Liver (tissue), 9 donors: ENCODE results near the gene SLC1A5. TPM values are rescaled to one million over a fixed set of nuclear protein-coding genes. Genes with fewer than 3 reads are reported as not detected.

ENCODE experiments used
- DNase-seq: peaks from one replicate; pipeline ENCODE4 v3.0.0-alpha.2; 2017; ENCODE audit warnings: low spot score
- H3K27ac ChIP-seq, 2 donors: one replicate each; pipeline ENCODE4 v1.7.0; 2013; ENCODE audit warnings: inconsistent platforms in 2 of 2, low read length in 2 of 2, control low read depth in 1 of 2, low read depth in 1 of 2, mild to moderate bottlenecking in 1 of 2
- H3K27me3 ChIP-seq, 4 donors: one replicate each; pipeline versions ENCODE4 v1.6.1 to v1.7.0; 2013; ENCODE audit warnings: low read length in 3 of 4, inconsistent platforms in 1 of 4, mild to moderate bottlenecking in 1 of 4, moderate library complexity in 1 of 4; ENCODE audit not compliant: control insufficient read depth in 4 of 4, insufficient read depth in 4 of 4
- H3K36me3 ChIP-seq, 4 donors: one replicate each; pipeline versions ENCODE4 v1.6.1 to v1.7.0; 2013; ENCODE audit warnings: low read length in 3 of 4, mild to moderate bottlenecking in 3 of 4, low read depth in 1 of 4, moderate library complexity in 1 of 4; ENCODE audit not compliant: control insufficient read depth in 4 of 4, insufficient read depth in 3 of 4
- H3K4me1 ChIP-seq, 4 donors: one replicate each; pipeline versions ENCODE4 v1.6.1 to v1.7.0; 2013; ENCODE audit warnings: low read length in 3 of 4, mild to moderate bottlenecking in 3 of 4, moderate library complexity in 1 of 4; ENCODE audit not compliant: control insufficient read depth in 4 of 4, insufficient read depth in 4 of 4
- H3K4me3 ChIP-seq, 3 donors: one replicate each; pipeline versions ENCODE4 v1.6.1 to v1.7.0; 2013; ENCODE audit warnings: low read length in 3 of 3, control low read depth in 1 of 3, low read depth in 1 of 3, mild to moderate bottlenecking in 1 of 3
- H3K9ac ChIP-seq, 2 donors: one replicate each; pipeline ENCODE4 v1.7.0; 2013; ENCODE audit warnings: low read length in 2 of 2, mild to moderate bottlenecking in 2 of 2, moderate library complexity in 2 of 2, control low read depth in 1 of 2, low read depth in 1 of 2
- H3K9me3 ChIP-seq, 4 donors: one replicate each; pipeline versions ENCODE4 v1.6.1 to v1.7.0; 2013; ENCODE audit warnings: low read length in 3 of 4; ENCODE audit not compliant: control insufficient read depth in 4 of 4
- ATF3 ChIP-seq: IDR thresholded peaks from 2 replicates; pipeline ENCODE4 v1.6.1; 2016; ENCODE audit warnings: antibody characterized with exemption
- CTCF ChIP-seq: fragments of 150-350 bp; IDR thresholded peaks from 2 replicates; pipeline ENCODE4 v1.5.1; 2017; ENCODE audit warnings: improper control_type of control experiment, low read depth, low read length; ENCODE audit not compliant: missing input control
- FOXA1 ChIP-seq: IDR thresholded peaks from 2 replicates; pipeline ENCODE4 v1.6.1; 2016; ENCODE audit warnings: antibody characterized with exemption
- FOXA2 ChIP-seq: IDR thresholded peaks from 2 replicates; pipeline ENCODE4 v1.6.1; 2016; ENCODE audit warnings: antibody characterized with exemption
- GABPA ChIP-seq, 2 donors: IDR thresholded peaks in 1 of 2; conservative IDR thresholded peaks in 1 of 2; 2 replicates each; pipeline ENCODE4 v1.6.1; 2016; ENCODE audit warnings: antibody characterized with exemption in 2 of 2, mild to moderate bottlenecking in 1 of 2, moderate library complexity in 1 of 2
- HNF4G ChIP-seq: IDR thresholded peaks from 2 replicates; pipeline ENCODE4 v1.6.1; 2016; ENCODE audit warnings: antibody characterized with exemption
- JUND ChIP-seq, 2 donors: IDR thresholded peaks; 2 replicates each; pipeline ENCODE4 v1.6.1; 2016; ENCODE audit warnings: antibody characterized with exemption in 2 of 2
- MAX ChIP-seq: IDR thresholded peaks from 2 replicates; pipeline ENCODE4 v1.6.1; 2016; ENCODE audit warnings: antibody characterized with exemption
- NR2F2 ChIP-seq: IDR thresholded peaks from 2 replicates; pipeline ENCODE4 v1.6.1; 2016; ENCODE audit warnings: antibody characterized with exemption
- RAD21 ChIP-seq, 2 donors: IDR thresholded peaks; 2 replicates each; pipeline ENCODE4 v1.6.1; 2016; ENCODE audit warnings: antibody characterized with exemption in 2 of 2, mild to moderate bottlenecking in 2 of 2
- REST ChIP-seq: IDR thresholded peaks from 2 replicates; pipeline ENCODE4 v1.6.1; 2016; ENCODE audit warnings: antibody characterized with exemption, mild to moderate bottlenecking
- RXRA ChIP-seq, 2 donors: IDR thresholded peaks; 2 replicates each; pipeline ENCODE4 v1.6.1; 2017 to 2018; ENCODE audit warnings: antibody characterized with exemption in 2 of 2, mild to moderate bottlenecking in 1 of 2
- ZBTB33 ChIP-seq: IDR thresholded peaks from 2 replicates; pipeline ENCODE4 v1.6.1; 2016; ENCODE audit warnings: antibody characterized with exemption
- WGBS: extraction: QIAGEN DNeasy Blood & Tissue Kit; methylation state at CpG from one replicate; pipeline ENCODE4 v1.1.7; 2013; 5-methylcytosine and 5-hydroxymethylcytosine counted together
- polyA plus RNA-seq, 2 donors: library from polyadenylated mRNA; stranded (reverse) in 1 of 2; unstranded in 1 of 2; fragments of 200-250 nt in 1 of 2; fragments of >200 nt in 1 of 2; fragmentation: Nextera tagmentation in 1 of 2; extraction: Ambion mirVana in 1 of 2; gene quantifications; one replicate each; pipeline versions ENCODE4 v1.2.1 to v1.2.3, GENCODE V29; 2013 to 2015
- total RNA-seq, 2 donors: library from RNA; depleted of rRNA; stranded (reverse); fragments of >200 nt; gene quantifications; one replicate each; pipeline ENCODE4 v1.2.3, GENCODE V29; 2014
- donor health status: healthy.
- donor health status: healthy.
- donor health status: healthy.
- donor health status: healthy.
- donor health status: healthy.

SLC1A5 gene
- total and polyA plus RNA-seq, 4 donors = 1.5 to 90.8 (median 6.1) TPM

- TF ChIP-seq RXRA (IDR thresholded peaks at IDR 0.05) (peak in 1 of 2 donors; percentile 15), FOXA1 (no peak)
- peaks cover 18 to 57% (median 29%) of the 10 kb centered on the region in 4 donors for H3K36me3 ChIP-seq
- H3K9ac ChIP-seq = no peak overlapping the region
- no peak overlapping the region for H3K4me3 ChIP-seq
- H3K9me3 ChIP-seq = no peaks in the 10 kb centered on the region
- 70% methylated on average over 14 of the region's 14 CpGs for WGBS
- H3K27ac ChIP-seq = no peak overlapping the region
- H3K27me3 ChIP-seq = no peaks in the 10 kb centered on the region
- peaks cover 0 to 26% (median 14%) of the 10 kb centered on the region in 4 donors for H3K4me1 ChIP-seq
- DNase-seq = no peak
Measured at GRCh38 chr19:46731007-46731501, 57.3 kb downstream of the SLC1A5 start.

- H3K36me3 ChIP-seq = peaks cover 21 to 62% (median 31%) of the 10 kb centered on the region in 4 donors
- no peak for DNase-seq
- no peak overlapping the region for H3K9ac ChIP-seq
- no peaks in the 10 kb centered on the region for H3K27me3 ChIP-seq
- WGBS = 92% methylated on average over 14 of the region's 14 CpGs
- no peak overlapping the region for H3K4me3 ChIP-seq
- no peak overlapping the region for H3K27ac ChIP-seq
- TF ChIP-seq MAX (no peak), NR2F2 (no peak), JUND (IDR thresholded peaks at IDR 0.05) (no peak), GABPA (IDR thresholded peaks at IDR 0.05 in 1 of 2, conservative IDR thresholded peaks at IDR 0.05 in 1 of 2) (no peak), FOXA2 (no peak), HNF4G (no peak), RXRA (IDR thresholded peaks at IDR 0.05) (no peak), REST (no peak), ATF3 (no peak), ZBTB33 (no peak), RAD21 (IDR thresholded peaks at IDR 0.05) (no peak)
- H3K4me1 ChIP-seq = peaks cover 0 to 26% (median 14%) of the 10 kb centered on the region in 4 donors
- H3K9me3 ChIP-seq = no peaks in the 10 kb centered on the region
Measured at GRCh38 chr19:46730595-46730994, 57.8 kb downstream of the SLC1A5 start.

GRCh38 chr19:46730187-46730586, 58.2 kb downstream of the SLC1A5 start:
- H3K36me3 ChIP-seq = peaks cover 23 to 65% (median 34%) of the 10 kb centered on the region in 4 donors
- WGBS = 96% methylated on average over 9 of the region's 9 CpGs
- H3K4me1 ChIP-seq = peaks cover 0 to 26% (median 14%) of the 10 kb centered on the region in 4 donors
- H3K9ac ChIP-seq = no peak overlapping the region
- no peaks in the 10 kb centered on the region for H3K9me3 ChIP-seq
- no peak for DNase-seq
- H3K27me3 ChIP-seq = no peaks in the 10 kb centered on the region
- H3K4me3 ChIP-seq = no peak overlapping the region
- TF ChIP-seq CTCF = no peak
- no peak overlapping the region for H3K27ac ChIP-seq
